ENCODE measurements around the gene KRR1.
"Not testable (repeated sequence)": the region's sequence is repeated elsewhere in the genome, so short reads cannot be mapped to it uniquely, and the experiment has no call there.

Gene KRR1

DNA sequence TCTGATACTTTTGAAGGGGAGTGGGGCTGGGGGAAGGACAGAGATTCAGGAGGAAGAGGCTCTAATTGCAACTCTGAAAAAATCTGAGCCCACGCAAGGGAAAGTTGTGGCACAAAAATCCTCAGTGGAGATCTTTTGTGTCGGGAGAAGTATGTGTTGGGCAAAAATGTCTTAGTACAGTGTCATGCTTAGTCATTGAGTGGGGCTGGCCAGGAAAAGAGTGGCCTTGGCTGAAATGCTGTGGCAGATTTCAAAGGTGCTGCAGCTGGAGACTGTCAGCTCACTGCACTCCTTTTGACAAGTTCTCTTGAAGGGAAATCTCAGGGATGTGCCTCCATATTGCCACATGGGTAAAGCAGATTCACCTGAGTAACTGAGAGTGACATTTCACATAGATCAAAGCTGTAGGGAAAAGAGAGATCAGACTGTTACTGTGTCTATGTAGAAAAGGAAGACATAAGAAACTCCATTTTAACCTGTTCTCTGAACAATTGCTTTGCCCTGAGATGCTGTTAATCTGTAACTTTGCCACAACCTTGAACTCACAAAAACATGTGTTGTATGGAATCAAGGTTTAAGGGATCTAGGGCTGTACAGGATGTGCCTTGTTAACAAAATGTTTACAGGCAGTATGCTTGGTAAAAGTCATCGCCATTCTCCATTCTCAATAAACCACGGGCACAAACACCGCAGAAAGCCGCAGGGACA lies 66.8 kb downstream of the KRR1 start:
- no peak overlapping the region for H2BK12ac ChIP-seq (ENCODE audit: low read length)
- no peak overlapping the region for H2BK5ac ChIP-seq (ENCODE audit: low read depth, low read length, poor library complexity)
- H3K79me1 ChIP-seq (ENCODE audit: low read length) = no peaks in the 10 kb centered on the region
- H4K91ac ChIP-seq (ENCODE audit: low read depth, low read length) = no peak overlapping the region
- H3K27me3 ChIP-seq (ENCODE audit: insufficient read depth, low read length) = no peaks in the 10 kb centered on the region
- H3K4me1 ChIP-seq (ENCODE audit: control insufficient read depth in 1 of 2, insufficient read depth in 2 of 2, low read length in 2 of 2) = peaks cover 0 to 3% of the 10 kb centered on the region in 2 experiments
- H3K4ac ChIP-seq (ENCODE audit: low read depth, low read length) = no peak overlapping the region
- H2BK120ac ChIP-seq (ENCODE audit: insufficient read depth, low read length, poor library complexity) = peak overlapping the region; percentile 17
- no peaks in the 10 kb centered on the region for H3K36me3 ChIP-seq (ENCODE audit: control insufficient read depth in 1 of 2, insufficient read depth in 2 of 2, low read length in 2 of 2)
- no peak overlapping the region for H3K23ac ChIP-seq (ENCODE audit: low read length)
- no peak overlapping the region for H2AK5ac ChIP-seq (ENCODE audit: low read length)
- H3K4me2 ChIP-seq (ENCODE audit: low read length) = peak overlapping the region; percentile 16
- no peak overlapping the region for H4K12ac ChIP-seq (ENCODE audit: low read depth, low read length)
- H3K4me3 ChIP-seq (ENCODE audit: low read depth, low read length) = no peak overlapping the region
- H3K18ac ChIP-seq (ENCODE audit: low read length) = no peak overlapping the region
- H3K9me3 ChIP-seq (ENCODE audit: insufficient read depth, low read depth, low read length) = peaks cover 2% of the 10 kb centered on the region
- H3K79me2 ChIP-seq (ENCODE audit: control insufficient read depth, insufficient read depth, low read length, poor library complexity) = no peaks in the 10 kb centered on the region
- WGBS (ENCODE audit: extremely low coverage, insufficient coverage, insufficient read length) = no CpG with 5 or more reads among the region's 6 CpGs
- no peak overlapping the region for H2AFZ ChIP-seq (ENCODE audit: insufficient read depth, low read length, poor library complexity)
- no peak overlapping the region for H3K27ac ChIP-seq (ENCODE audit: low read depth, low read length)
- H4K8ac ChIP-seq (ENCODE audit: low read depth, low read length) = no peak overlapping the region
- peak; percentile 18 to 38 for DNase-seq
- no peak overlapping the region for H3K14ac ChIP-seq (ENCODE audit: low read length)
- H3K9ac ChIP-seq (ENCODE audit: low read length) = no peak overlapping the region

DNA sequence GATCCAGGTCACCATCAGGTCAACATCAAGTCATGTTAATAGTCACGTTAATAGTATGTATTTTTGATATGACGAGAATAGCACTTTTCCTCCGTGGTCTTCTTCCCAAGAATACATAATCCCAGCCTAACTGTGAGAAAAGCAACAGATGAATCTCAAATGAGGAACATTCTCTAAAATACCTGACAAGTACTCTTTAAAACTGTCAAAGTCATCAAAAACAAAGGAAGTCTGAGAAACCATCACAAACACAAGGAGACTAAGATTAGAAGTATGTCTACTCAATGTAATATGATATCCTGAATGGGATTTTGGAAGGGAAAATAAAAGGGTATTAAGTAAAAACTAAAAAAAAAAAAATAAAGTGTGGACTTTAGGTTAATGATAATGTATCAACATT lies 67.7 kb downstream of the KRR1 start:
- no peak overlapping the region for H3K4me3 ChIP-seq (ENCODE audit: low read depth, low read length)
- H3K4me2 ChIP-seq (ENCODE audit: low read length) = no peak overlapping the region
- H2BK12ac ChIP-seq (ENCODE audit: low read length) = no peak overlapping the region
- no peak for DNase-seq
- H2BK5ac ChIP-seq (ENCODE audit: low read depth, low read length, poor library complexity) = no peak overlapping the region
- H4K8ac ChIP-seq (ENCODE audit: low read depth, low read length) = no peak overlapping the region
- H2AK5ac ChIP-seq (ENCODE audit: low read length) = no peak overlapping the region
- H4K91ac ChIP-seq (ENCODE audit: low read depth, low read length) = no peak overlapping the region
- peaks cover 2% of the 10 kb centered on the region for H3K9me3 ChIP-seq (ENCODE audit: insufficient read depth, low read depth, low read length)
- no peaks in the 10 kb centered on the region for H3K79me1 ChIP-seq (ENCODE audit: low read length)
- H3K36me3 ChIP-seq (ENCODE audit: control insufficient read depth in 1 of 2, insufficient read depth in 2 of 2, low read length in 2 of 2) = no peaks in the 10 kb centered on the region
- H3K27ac ChIP-seq (ENCODE audit: low read depth, low read length) = no peak overlapping the region
- H3K18ac ChIP-seq (ENCODE audit: low read length) = no peak overlapping the region
- no peaks in the 10 kb centered on the region for H3K79me2 ChIP-seq (ENCODE audit: control insufficient read depth, insufficient read depth, low read length, poor library complexity)
- peaks cover 0 to 3% of the 10 kb centered on the region in 2 experiments for H3K4me1 ChIP-seq (ENCODE audit: control insufficient read depth in 1 of 2, insufficient read depth in 2 of 2, low read length in 2 of 2)
- no peak overlapping the region for H2BK120ac ChIP-seq (ENCODE audit: insufficient read depth, low read length, poor library complexity)
- H3K4ac ChIP-seq (ENCODE audit: low read depth, low read length) = no peak overlapping the region
- no peak overlapping the region for H3K9ac ChIP-seq (ENCODE audit: low read length)
- WGBS (ENCODE audit: extremely low coverage, insufficient coverage, insufficient read length) = no CpG with 5 or more reads among the region's 3 CpGs
- H2AFZ ChIP-seq (ENCODE audit: insufficient read depth, low read length, poor library complexity) = no peak overlapping the region
- H4K12ac ChIP-seq (ENCODE audit: low read depth, low read length) = no peak overlapping the region
- no peak overlapping the region for H3K23ac ChIP-seq (ENCODE audit: low read length)
- no peak overlapping the region for H3K14ac ChIP-seq (ENCODE audit: low read length)
- no peaks in the 10 kb centered on the region for H3K27me3 ChIP-seq (ENCODE audit: insufficient read depth, low read length)

DNA sequence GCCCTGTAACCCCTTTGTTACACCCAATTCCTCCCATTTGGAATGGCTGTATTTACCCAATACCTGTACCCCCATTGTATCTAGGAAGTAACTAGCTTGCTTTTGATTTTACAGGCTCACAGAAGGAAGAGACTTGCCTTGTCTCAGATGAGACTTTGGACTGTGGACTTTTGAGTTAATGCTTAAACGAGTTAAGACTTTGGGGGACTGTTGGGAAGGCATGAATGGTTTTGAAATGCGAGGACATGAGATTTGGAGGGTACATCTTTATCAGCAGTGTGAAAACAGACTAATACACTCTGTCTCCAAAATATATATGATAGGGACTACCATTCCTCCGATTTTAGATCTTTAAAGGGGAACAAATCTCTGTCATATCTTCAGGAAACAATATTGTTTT lies 69.0 kb downstream of the KRR1 start:
- not testable (repeated sequence) for H3K4ac ChIP-seq (ENCODE audit: low read depth, low read length); H3K9me3 ChIP-seq (ENCODE audit: insufficient read depth, low read depth, low read length); H2BK120ac ChIP-seq (ENCODE audit: insufficient read depth, low read length, poor library complexity); H3K23ac ChIP-seq (ENCODE audit: low read length); H3K27me3 ChIP-seq (ENCODE audit: insufficient read depth, low read length); H3K27ac ChIP-seq (ENCODE audit: low read depth, low read length); H2AFZ ChIP-seq (ENCODE audit: insufficient read depth, low read length, poor library complexity); H3K14ac ChIP-seq (ENCODE audit: low read length); H4K12ac ChIP-seq (ENCODE audit: low read depth, low read length); H3K9ac ChIP-seq (ENCODE audit: low read length); DNase-seq; H4K8ac ChIP-seq (ENCODE audit: low read depth, low read length); H3K79me1 ChIP-seq (ENCODE audit: low read length); H2AK5ac ChIP-seq (ENCODE audit: low read length); H3K79me2 ChIP-seq (ENCODE audit: control insufficient read depth, insufficient read depth, low read length, poor library complexity); H2BK5ac ChIP-seq (ENCODE audit: low read depth, low read length, poor library complexity); H2BK12ac ChIP-seq (ENCODE audit: low read length); H3K18ac ChIP-seq (ENCODE audit: low read length); H3K4me3 ChIP-seq (ENCODE audit: low read depth, low read length); H3K36me3 ChIP-seq (ENCODE audit: control insufficient read depth in 1 of 2, insufficient read depth in 2 of 2, low read length in 2 of 2); H4K91ac ChIP-seq (ENCODE audit: low read depth, low read length); H3K4me2 ChIP-seq (ENCODE audit: low read length)
- no CpG with 5 or more reads among the region's 3 CpGs for WGBS (ENCODE audit: extremely low coverage, insufficient coverage, insufficient read length)
- H3K4me1 ChIP-seq (ENCODE audit: control insufficient read depth in 1 of 2, insufficient read depth in 2 of 2, low read length in 2 of 2) = peaks cover 4 to 10% of the 10 kb centered on the region in 2 experiments

DNA sequence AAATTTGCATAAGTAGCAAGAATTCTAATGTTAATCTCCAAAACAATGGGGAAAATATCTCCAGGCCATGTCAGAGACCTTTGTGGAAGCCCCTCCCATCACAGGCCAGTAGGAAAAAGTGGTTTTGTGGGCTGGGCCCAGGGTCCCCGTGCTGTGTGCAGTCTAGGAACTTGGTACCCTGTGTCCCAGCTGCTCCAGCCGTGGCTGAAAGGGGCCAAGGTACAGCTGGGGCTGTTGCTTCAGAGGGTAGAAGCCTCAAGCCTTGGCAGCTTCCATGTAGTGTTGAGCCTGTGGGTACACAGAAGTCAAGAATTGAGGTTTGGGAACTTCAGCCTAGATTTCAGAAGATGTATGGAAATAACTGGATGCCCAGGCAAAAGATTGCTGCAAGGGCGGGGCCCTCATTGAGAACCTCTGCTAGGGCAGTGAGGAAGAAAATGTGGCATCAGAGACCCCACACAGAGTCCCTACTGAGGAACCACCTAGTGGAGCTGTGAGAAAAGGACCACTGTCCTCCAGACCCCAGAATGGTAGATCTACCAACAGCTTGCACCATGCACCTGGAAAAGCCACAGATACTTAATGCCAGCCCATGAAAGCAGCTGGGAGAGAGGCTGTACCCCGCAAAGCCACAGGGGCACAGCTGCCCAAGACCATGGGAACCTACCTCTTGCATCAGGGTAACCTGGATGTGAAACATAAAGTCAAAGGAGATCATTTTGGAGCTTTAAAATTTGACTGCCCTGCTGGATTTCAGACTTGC lies 69.5 kb downstream of the KRR1 start:
- H3K4ac ChIP-seq (ENCODE audit: low read depth, low read length); DNase-seq: not testable (repeated sequence)
- WGBS (ENCODE audit: extremely low coverage, insufficient coverage, insufficient read length) = no CpG with 5 or more reads among the region's 4 CpGs

More for the DNA sequence above, 69.5 kb downstream of the KRR1 start:
- not testable (repeated sequence) for H2AK5ac ChIP-seq (ENCODE audit: low read length); H3K79me1 ChIP-seq (ENCODE audit: low read length); H2BK12ac ChIP-seq (ENCODE audit: low read length); H4K12ac ChIP-seq (ENCODE audit: low read depth, low read length); H3K36me3 ChIP-seq (ENCODE audit: control insufficient read depth in 1 of 2, insufficient read depth in 2 of 2, low read length in 2 of 2); H3K27me3 ChIP-seq (ENCODE audit: insufficient read depth, low read length); H3K9me3 ChIP-seq (ENCODE audit: insufficient read depth, low read depth, low read length); H3K4me3 ChIP-seq (ENCODE audit: low read depth, low read length); H3K18ac ChIP-seq (ENCODE audit: low read length); H3K27ac ChIP-seq (ENCODE audit: low read depth, low read length); H4K8ac ChIP-seq (ENCODE audit: low read depth, low read length); H4K91ac ChIP-seq (ENCODE audit: low read depth, low read length); H2AFZ ChIP-seq (ENCODE audit: insufficient read depth, low read length, poor library complexity); H3K14ac ChIP-seq (ENCODE audit: low read length); H3K9ac ChIP-seq (ENCODE audit: low read length); H3K4me2 ChIP-seq (ENCODE audit: low read length); H2BK120ac ChIP-seq (ENCODE audit: insufficient read depth, low read length, poor library complexity); H2BK5ac ChIP-seq (ENCODE audit: low read depth, low read length, poor library complexity); H3K79me2 ChIP-seq (ENCODE audit: control insufficient read depth, insufficient read depth, low read length, poor library complexity); H3K23ac ChIP-seq (ENCODE audit: low read length)
- H3K4me1 ChIP-seq (ENCODE audit: control insufficient read depth in 1 of 2, insufficient read depth in 2 of 2, low read length in 2 of 2) = peaks cover 4 to 10% of the 10 kb centered on the region in 2 experiments
